Stimulated activated CD4-positive, alpha-beta T cell treated with anti-CD3 and anti-CD28 coated beads, TNF-alpha, amount 100 ng/mL, for 4 hours (primary cell): Measurements from ENCODE around the gene SNX32.
"Not testable (repeated sequence)": the region's sequence is repeated elsewhere in the genome, so short reads cannot be mapped to it uniquely, and the experiment has no call there.

ENCODE experiments used
- DNase-seq, 3 experiments: peaks; one replicate each; pipeline ENCODE4 v3.0.0-alpha.2; 2020; ENCODE audit warnings: low read depth in 3 of 3

The SNX32 gene

DNA sequence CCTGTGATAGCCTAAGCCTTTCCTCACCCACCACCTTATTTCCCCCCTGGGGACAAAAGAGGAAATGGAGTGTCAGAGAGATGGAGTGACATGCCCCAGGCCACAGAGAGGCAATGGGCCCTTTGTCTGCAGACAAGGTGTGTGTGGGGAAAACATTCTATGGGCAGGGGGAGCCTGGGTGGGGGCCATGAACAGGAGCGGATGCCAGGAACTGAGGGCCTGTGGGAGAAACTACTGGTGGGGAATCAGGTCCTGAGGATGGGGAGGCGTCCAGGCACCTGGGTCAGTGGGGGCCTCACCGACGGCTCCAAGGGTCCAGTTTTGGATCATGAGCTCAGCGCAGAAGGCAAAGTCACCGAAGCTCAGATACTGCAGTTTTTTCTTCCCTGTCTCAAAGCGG is 51.5 kb downstream of the SNX32 start:
- no peak for DNase-seq

DNA sequence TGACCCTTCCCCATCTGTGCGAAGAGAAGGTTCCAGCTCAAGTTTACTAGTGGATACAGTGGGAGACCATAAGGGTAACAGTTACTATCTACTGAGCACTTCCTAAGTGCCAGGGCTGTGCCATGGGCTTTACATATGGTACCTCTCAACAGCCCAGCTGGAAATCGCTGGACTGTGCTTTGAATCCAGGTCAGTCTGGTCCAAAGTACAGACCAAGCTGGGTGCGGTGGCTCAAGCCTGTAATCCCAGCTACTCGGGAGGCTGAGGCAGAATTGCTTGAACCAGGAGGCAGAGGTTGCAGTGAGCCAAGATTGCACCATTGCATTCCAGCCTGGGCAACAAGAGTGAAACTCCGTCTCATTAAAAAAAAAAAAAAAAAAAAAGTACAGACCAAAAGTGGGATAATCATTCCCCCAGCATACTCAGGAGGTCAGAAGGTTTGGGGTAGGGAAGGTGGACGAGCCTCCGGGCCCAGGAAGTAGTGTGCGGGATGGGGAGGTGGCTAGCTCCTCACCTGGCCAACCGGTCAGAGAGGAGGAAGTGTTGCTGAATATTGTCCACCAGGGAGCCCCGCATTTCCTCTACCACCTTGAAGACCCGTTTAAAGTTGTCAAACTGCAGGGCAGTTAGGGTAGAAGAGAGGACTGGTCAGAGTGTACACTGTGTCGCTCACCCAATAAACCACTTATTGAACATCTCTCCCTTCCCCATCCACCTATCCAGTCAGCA is 52.2 kb downstream of the SNX32 start:
- no peak for DNase-seq

DNA sequence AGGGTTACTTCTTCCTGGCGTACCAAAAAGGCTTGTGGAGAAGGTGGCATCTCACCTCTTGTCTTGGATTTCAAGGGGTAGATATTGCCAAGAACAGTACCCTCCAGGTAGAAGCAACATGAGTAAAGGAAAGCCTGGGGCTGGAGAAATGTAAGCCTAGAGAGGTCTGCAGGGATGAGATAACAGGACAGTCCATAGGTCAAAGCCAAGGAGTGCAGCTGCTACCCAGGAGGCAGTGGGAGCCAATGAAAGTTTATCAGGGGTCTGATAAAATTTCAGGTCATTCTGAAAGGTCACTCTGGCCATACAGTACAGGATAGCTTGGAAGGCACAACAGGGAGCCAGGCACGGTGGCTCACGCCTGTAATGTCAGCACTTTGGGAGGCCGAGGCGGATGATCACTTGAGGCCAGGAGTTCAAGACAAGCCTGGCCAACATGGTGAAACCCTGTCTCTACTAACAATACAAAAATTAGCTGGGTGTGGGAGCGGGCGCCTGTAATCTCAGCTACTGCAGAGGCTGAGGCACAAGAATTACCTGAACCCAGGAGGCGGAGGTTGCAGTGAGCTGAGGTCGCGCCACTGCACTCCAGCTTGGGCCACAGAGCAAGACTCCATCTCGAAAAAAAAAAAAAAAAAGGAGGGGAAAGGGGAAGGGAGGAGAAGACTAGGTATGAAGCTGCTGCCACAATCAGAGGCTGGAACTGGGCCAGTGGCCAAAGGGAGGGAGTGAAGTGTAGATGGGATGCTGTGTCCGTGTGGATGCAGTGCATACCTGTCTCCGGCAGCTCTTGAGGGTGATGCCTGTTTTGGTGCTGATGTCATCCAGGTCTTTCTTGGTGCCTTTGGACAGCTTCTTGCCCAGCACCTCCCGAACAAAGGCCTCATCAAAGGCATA is 53.3 kb downstream of the SNX32 start:
- DNase-seq: no peak

- DNase-seq: no peak
These were observed 54.0 kb downstream of the SNX32 start for GRCh38 chr11:65887723-65888162.

DNA sequence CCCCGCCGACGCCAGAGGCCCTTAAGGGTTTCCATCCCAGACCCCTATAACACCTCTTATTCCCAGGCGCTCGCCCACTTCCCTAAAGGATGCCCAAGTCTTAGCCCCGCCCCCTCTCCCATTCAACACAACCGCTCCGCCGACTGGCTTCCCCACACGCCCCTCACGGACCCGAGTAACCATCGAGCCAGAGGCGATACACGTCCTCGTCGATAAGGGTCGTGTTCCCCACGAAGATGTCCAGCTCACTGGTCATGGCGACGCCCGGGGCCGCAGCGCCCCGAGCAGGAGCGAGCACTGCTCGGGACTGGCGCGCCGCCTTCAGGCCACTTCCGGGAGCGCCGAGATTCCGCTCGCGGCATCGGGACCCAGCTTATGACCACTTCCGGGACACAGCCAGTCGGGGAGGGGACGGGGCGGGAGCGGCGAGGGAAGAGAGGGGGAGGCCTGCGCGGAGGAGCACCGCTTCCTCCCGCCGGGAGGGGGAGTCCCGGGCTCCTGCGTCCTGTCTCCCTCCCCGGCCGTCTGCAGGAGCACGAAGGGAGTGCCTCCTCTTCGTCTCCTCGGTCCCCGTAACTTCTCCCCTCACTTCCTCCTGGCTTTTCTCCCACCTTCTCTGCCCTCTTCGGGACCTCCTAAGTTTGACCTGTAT is 54.5 kb downstream of the SNX32 start, which contains the start of gene FIBP:
Gene FIBP (minus strand): TSS at position 309 of the 652 bp plus-strand sequence. CDS start 53 bp downstream, at position 256.
- peak; percentile 86 to 94 (median 90) for DNase-seq

DNA sequence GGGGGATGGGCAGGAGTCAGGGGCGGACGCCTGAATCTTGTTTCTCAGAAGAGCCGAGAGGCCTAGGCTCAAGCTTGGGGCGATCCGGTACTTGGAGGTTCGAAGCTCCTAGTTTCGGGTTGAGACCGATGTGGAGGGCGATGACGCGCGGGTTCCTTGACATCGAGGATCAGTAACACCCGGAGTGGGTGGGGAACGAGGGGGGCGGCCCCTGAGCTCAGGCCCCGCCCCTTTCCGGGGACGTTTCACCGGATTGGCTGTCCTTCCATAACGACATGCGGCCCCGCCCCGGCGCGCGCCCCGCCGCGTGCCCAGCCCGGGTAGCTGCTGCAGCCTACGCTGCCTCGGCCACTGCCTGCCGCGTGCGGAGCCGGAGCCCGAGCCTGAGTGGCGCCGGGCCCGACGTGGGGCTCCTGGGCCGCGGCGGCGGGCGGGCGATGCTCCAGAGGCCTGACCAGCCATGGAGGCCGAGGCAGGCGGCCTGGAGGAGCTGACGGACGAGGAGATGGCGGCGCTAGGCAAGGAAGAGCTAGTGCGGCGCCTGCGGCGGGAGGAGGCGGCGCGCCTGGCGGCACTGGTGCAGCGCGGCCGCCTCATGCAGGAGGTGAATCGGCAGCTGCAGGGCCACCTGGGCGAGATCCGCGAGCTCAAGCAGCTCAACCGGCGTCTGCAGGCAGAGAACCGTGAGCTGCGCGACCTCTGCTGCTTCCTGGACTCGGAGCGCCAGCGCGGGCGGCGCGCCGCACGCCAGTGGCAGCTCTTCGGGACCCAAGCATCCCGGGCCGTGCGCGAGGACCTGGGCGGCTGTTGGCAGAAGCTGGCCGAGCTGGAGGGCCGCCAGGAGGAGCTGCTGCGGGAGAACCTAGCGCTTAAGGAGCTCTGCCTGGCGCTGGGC is 56.8 kb downstream of the SNX32 start, which contains the start of gene CCDC85B:
Gene CCDC85B (plus strand): TSS at position 350 of the 895 bp plus-strand sequence. CDS start 111 bp downstream, at position 461.
- peak; percentile 97 to 98 (median 97) for DNase-seq

- peak in 1 of 3 experiments; percentile 53 for DNase-seq
These were observed 57.7 kb downstream of the SNX32 start for GRCh38 chr11:65891219-65892136.

DNA sequence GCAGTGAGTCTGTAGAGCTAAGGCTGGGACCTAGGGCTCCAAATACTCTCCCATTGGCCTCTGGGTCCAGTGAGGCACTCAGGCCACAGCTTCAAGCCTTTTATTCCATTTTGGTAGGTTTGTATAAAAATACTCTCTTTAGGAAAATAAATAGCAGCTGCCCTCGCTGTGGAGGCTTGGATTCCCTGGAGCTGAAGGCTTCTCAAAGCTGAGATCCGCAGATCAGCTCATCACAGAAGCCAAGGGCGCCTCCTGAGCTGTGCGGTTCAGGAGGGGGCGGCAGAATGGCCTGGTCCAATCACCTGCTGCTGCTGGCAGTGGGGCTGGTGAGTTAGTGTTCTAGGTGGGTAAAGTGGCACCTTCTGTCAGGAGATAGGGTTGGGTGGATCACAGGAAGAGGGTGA is 58.4 kb downstream of the SNX32 start:
- DNase-seq: not testable (repeated sequence)

GRCh38 chr11:65892661-65893317 is 59.0 kb downstream of the SNX32 start:
- no peak for DNase-seq

GRCh38 chr11:65894034-65894591 is 60.4 kb downstream of the SNX32 start:
- DNase-seq: no peak

- no peak for DNase-seq
These were observed 61.8 kb downstream of the SNX32 start for GRCh38 chr11:65895482-65895981.

DNA sequence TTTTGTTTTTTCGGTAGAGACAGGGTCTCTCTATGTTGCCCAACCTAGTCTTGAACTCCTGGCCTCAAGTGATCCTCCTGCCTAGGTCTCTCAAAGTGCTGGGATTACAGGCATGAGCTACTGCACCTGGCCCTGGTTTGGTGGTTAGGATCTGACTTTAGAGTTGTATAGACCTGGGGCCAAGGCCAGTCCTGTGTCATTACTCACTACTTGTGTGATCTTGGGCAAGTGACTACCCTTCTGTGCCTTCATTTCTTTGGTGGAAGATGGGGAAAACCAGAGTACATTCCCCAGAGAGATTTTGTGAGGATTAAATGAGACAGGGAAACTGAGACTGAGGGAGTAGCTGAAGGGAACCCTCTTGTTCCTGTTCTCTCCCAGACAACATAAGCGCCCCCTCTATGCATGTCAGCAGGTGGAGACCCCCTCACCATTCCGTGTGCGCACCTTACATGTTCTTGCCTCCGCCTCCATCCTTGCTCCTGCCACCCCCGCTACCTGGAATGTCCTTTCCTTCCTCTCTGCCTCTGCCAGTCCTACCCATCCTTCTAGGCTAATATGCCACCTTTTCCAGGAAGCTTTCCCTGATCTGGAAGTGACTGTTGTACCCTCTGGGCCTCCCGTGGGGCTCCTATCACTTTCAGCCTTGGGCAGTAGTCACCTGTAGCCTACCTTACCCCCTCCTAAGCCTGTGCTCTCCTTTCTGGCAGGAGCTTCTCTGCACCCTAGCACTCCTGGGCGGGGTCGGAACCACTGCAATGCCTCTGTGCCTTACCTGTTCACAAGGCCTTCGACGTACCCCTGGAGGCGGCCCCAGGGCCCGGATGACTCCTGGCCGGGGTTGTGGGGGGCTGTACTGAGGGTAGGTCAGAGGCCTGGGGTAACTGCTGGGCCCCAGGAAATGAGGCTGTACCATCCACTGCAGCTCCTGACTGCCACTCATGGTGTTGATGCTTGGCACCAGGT is 62.6 kb downstream of the SNX32 start:
- DNase-seq: no peak

- no peak for DNase-seq
These were observed 63.3 kb downstream of the SNX32 start for GRCh38 chr11:65897020-65897471.

- no peak for DNase-seq
These were observed 65.0 kb downstream of the SNX32 start for GRCh38 chr11:65898656-65899355.

DNA sequence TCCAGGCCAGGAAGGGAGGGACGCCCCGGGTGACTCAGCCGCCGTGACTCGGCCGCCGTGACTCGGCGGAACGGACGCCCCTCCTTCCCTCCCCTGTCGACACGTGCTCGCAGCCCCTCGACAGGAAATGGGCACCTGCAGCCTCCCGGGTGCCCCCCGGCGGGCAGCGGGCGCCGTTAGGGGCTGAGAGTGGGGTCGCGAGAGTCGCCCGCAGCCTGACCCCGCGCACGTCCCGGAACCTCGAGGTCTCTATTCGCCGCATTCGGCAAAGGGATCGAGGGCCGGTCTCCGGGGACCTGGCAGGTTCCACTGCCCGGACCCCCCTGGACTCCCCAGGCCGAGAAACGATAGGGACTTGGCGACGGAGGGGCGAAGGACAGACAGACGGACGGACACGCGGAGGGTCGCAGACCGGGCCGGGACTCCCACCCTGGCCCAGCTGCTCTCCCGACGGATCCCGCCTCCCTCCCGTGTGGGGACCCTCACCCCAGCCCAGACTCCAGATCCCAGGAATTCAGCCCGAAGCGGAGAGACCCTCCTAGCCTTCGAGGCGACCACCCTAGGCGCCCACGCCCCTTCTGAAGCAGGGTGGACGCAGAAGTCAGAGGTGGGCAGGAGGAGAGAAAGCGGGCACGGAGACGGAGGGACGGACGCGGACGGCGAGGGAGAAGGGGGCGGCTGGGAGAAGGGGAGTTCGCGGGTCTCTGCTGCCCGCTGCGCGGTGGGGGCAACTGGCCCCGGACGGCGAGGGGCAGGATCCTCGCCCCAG is 65.8 kb downstream of the SNX32 start:
- peak; percentile 56 to 70 (median 66) for DNase-seq
